Panc1 (cell line): ENCODE data around the gene LRRC9. TPM values are rescaled to one million over a fixed set of nuclear protein-coding genes. Genes with fewer than 3 reads are reported as not detected.

Source experiments
- ATAC-seq: fragments of 200-7000 bp; cut with Tn5 transposase; 2 replicates; pipeline ENCODE4 v1.9.1; 2020; ENCODE audit warnings: mild to moderate bottlenecking, moderate library complexity
- BruUV-seq: library from RNA; stranded (reverse); fragments of 400-500 nt; replicated peaks from 2 replicates; lab custom pipeline; 2021; lab: Mats Ljungman, UMichigan
- CTCF ChIA-PET: fragments of 300-600 bp; sonication (Branson Sonifier 250); formaldehyde crosslinking; loops from one replicate; lab custom pipeline; 2022; ENCODE audit warnings: antibody characterized with exemption; lab: Charles Lee
- POLR2A ChIA-PET: fragments of 300-600 bp; sonication (Branson Sonifier 250); formaldehyde crosslinking; loops from one replicate; lab custom pipeline; 2022; ENCODE audit warnings: antibody characterized with exemption; lab: Charles Lee
- DNase-seq: peaks from one replicate; pipeline ENCODE4 v3.0.0-alpha.2; 2010; ENCODE audit warnings: low read depth, low spot score
- H3K27ac ChIP-seq: 2 replicates; pipeline ENCODE4 v1.5.1; 2011; ENCODE audit warnings: mild to moderate bottlenecking, low read length, inconsistent platforms
- H3K27me3 ChIP-seq: fragments of 200-500 bp; sonication (Bioruptor generic); 2 replicates; pipeline ENCODE4 v1.6.0; 2014; ENCODE audit warnings: low read length, inconsistent platforms; ENCODE audit not compliant: control insufficient read depth, insufficient read depth
- H3K36me3 ChIP-seq: fragments of 200-500 bp; sonication (Bioruptor generic); 2 replicates; pipeline ENCODE4 v1.5.1; 2014; ENCODE audit warnings: inconsistent platforms, mild to moderate bottlenecking, low read length, moderate library complexity; ENCODE audit not compliant: control insufficient read depth, insufficient read depth
- H3K4me1 ChIP-seq: 2 replicates; pipeline ENCODE4 v1.5.1; 2011; ENCODE audit warnings: inconsistent platforms, mild to moderate bottlenecking, low read length, moderate library complexity; ENCODE audit not compliant: control insufficient read depth, insufficient read depth
- H3K4me3 ChIP-seq, 2 experiments: 2 replicates each; pipeline ENCODE4 v1.5.1; 2011 to 2012; ENCODE audit warnings: low read depth in 2 of 2, low read length in 2 of 2, mild to moderate bottlenecking in 2 of 2, inconsistent platforms in 1 of 2, moderate library complexity in 1 of 2
- H3K9me3 ChIP-seq: fragments of 200-500 bp; sonication (Bioruptor generic); 2 replicates; pipeline ENCODE4 v1.5.1; 2014; ENCODE audit warnings: low read depth, mild to moderate bottlenecking, inconsistent platforms, low read length, moderate library complexity; ENCODE audit not compliant: control insufficient read depth, insufficient read depth
- POLR2AphosphoS5 ChIP-seq: IDR thresholded peaks from 2 replicates; pipeline ENCODE4 v1.6.1; 2012; ENCODE audit warnings: mild to moderate bottlenecking, low read depth, low read length, moderate library complexity
- SIN3A ChIP-seq: IDR thresholded peaks from 2 replicates; pipeline ENCODE4 v1.6.1; 2012; ENCODE audit warnings: low read depth, mild to moderate bottlenecking, low read length, moderate library complexity, borderline replicate concordance; ENCODE audit not compliant: insufficient read depth
- TCF7L2 ChIP-seq: IDR thresholded peaks from 2 replicates; pipeline ENCODE4 v1.6.1; 2011; ENCODE audit warnings: mild to moderate bottlenecking, low read depth, low read length, inconsistent platforms
- in situ Hi-C: cut with HindIII; loops from 2 replicates; pipeline ENCODE4 v1.10.0; 2016; ENCODE audit warnings: low sequenced_read_pairs, low pct_unique_long_range_greater_than_20kb
- intact Hi-C: fragments of 100-400 bp; cut with micrococcal nuclease; formaldehyde crosslinking; loops from one replicate; pipeline ENCODE4 v1.10.0; 2022; ENCODE audit not compliant: unreplicated experiment
- total RNA-seq: library from RNA; stranded (reverse); gene quantifications from one replicate; pipeline ENCODE4 v1.2.1, GENCODE V29; 2021; ENCODE audit not compliant: unreplicated experiment
- TF ChIP-seq, protein P1 (sequence below): fragments of 450-650 bp; IDR thresholded peaks from 2 replicates; pipeline ENCODE4 v1.5.1; 2017; ENCODE audit warnings: mild to moderate bottlenecking
- TF ChIP-seq, protein P2 (sequence below), 2 experiments: IDR thresholded peaks; 2 replicates each; pipeline ENCODE4 v1.6.1; 2011 to 2012; ENCODE audit warnings: low read depth in 2 of 2, control low read depth in 1 of 2, low read length in 1 of 2, mild to moderate bottlenecking in 1 of 2, moderate library complexity in 1 of 2; ENCODE audit not compliant: insufficient read depth in 1 of 2

The LRRC9 gene
- total RNA-seq, 1 experiment from 2014 or later = not detected

DNA sequence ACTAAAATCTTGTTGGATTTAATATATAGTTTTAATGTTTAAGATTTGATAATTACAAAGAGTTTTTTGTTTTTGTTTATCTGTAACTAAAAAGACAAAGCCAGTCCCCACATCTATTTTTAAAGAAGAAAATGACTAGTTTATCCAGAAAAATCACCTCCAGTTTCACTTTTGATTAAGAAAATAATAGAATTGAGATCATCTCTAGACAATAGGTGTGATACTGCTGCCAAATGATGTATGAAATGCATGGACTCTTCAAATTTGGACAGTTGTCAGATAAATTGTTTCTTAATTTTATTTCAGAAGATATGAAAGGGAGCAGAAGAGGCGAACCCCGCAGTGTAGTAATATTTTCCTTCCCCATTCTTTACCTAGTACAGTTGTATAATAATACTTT is 191.8 kb downstream of the LRRC9 start:
- no TSS peak for BruUV-seq
- Histone ChIP-seq H3K9me3 (no peaks in the 10 kb centered on the region), H3K27ac (no peak overlapping the region), H3K4me3 (no peak overlapping the region), H3K27me3 (no peaks in the 10 kb centered on the region), H3K36me3 (peaks cover 5% of the 10 kb centered on the region; the same call in 1 of the 2 replicates), H3K4me1 (no peaks in the 10 kb centered on the region)
- CTCF ChIA-PET = no interaction called here
- TF ChIP-seq, protein P1, sequence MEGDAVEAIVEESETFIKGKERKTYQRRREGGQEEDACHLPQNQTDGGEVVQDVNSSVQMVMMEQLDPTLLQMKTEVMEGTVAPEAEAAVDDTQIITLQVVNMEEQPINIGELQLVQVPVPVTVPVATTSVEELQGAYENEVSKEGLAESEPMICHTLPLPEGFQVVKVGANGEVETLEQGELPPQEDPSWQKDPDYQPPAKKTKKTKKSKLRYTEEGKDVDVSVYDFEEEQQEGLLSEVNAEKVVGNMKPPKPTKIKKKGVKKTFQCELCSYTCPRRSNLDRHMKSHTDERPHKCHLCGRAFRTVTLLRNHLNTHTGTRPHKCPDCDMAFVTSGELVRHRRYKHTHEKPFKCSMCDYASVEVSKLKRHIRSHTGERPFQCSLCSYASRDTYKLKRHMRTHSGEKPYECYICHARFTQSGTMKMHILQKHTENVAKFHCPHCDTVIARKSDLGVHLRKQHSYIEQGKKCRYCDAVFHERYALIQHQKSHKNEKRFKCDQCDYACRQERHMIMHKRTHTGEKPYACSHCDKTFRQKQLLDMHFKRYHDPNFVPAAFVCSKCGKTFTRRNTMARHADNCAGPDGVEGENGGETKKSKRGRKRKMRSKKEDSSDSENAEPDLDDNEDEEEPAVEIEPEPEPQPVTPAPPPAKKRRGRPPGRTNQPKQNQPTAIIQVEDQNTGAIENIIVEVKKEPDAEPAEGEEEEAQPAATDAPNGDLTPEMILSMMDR = no peak
- TF ChIP-seq TCF7L2 (no peak), POLR2AphosphoS5 (no peak), SIN3A (no peak)
- TF ChIP-seq, protein P2, sequence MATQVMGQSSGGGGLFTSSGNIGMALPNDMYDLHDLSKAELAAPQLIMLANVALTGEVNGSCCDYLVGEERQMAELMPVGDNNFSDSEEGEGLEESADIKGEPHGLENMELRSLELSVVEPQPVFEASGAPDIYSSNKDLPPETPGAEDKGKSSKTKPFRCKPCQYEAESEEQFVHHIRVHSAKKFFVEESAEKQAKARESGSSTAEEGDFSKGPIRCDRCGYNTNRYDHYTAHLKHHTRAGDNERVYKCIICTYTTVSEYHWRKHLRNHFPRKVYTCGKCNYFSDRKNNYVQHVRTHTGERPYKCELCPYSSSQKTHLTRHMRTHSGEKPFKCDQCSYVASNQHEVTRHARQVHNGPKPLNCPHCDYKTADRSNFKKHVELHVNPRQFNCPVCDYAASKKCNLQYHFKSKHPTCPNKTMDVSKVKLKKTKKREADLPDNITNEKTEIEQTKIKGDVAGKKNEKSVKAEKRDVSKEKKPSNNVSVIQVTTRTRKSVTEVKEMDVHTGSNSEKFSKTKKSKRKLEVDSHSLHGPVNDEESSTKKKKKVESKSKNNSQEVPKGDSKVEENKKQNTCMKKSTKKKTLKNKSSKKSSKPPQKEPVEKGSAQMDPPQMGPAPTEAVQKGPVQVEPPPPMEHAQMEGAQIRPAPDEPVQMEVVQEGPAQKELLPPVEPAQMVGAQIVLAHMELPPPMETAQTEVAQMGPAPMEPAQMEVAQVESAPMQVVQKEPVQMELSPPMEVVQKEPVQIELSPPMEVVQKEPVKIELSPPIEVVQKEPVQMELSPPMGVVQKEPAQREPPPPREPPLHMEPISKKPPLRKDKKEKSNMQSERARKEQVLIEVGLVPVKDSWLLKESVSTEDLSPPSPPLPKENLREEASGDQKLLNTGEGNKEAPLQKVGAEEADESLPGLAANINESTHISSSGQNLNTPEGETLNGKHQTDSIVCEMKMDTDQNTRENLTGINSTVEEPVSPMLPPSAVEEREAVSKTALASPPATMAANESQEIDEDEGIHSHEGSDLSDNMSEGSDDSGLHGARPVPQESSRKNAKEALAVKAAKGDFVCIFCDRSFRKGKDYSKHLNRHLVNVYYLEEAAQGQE (IDR thresholded peaks at IDR 0.05; ENCODE audit: insufficient read depth in 1 of 2, low read depth in 2 of 2, low read length in 1 of 2) = no peak
- POLR2A ChIA-PET = no interaction called here
- DNase-seq (no peak), ATAC-seq (no peak)
- intact Hi-C loops (no loop called here), in situ Hi-C loops (no loop called here)

Other genes with a start within 250 kb of the LRRC9 start
- 0.05 TPM for gene RTN1, start 49.4 kb upstream of the LRRC9 start, total RNA-seq
- 60.0 TPM for gene PCNX4, start 171.8 kb downstream of the LRRC9 start, total RNA-seq
- 34.5 TPM for gene DHRS7, start 245.3 kb downstream of the LRRC9 start, total RNA-seq